Measurements from ENCODE around the gene MLX.

GRCh38 chr17:42548070-42548837, 18.6 kb upstream of the MLX start:
- TF ChIP-seq EZH2 (optimal IDR thresholded peaks at IDR 0.05; ENCODE audit: low read depth, low read length) (no peak), CTCF (IDR thresholded peaks at IDR 0.05; ENCODE audit: low read length) (peak; percentile 53), EZH2phosphoT487 (IDR thresholded peaks at IDR 0.05; ENCODE audit: low read length) (no peak)
